GM20431 (cell line): ENCODE results near the gene B3GNT8.
"Not testable (repeated sequence)": the region's sequence is repeated elsewhere in the genome, so short reads cannot be mapped to it uniquely, and the experiment has no call there.

Experiments used
- in situ Hi-C: fragments of 300-500 bp; cut with MseI, MboI; formaldehyde crosslinking; loops from one replicate; pipeline ENCODE4 v1.15.0; 2020; ENCODE audit warnings: low sequenced_read_pairs; ENCODE audit not compliant: unreplicated experiment

B3GNT8 gene

DNA sequence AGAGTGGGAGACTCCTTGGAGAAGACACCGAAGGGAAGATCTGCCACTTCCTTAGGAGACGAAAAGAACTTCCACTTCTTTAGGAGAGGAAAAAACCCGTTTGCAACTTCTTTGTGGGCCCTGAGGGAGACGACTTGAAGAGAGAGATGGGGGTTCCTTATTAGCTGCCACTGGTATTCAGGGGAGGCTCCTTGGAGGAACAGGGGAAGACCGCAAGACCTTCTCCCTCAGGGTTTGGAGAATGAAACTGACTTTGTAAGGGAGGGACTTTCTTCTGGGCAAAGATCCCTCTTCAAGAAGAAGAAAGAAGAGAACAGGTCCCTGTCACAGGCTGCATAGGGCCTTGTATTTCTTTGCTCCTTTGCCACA, 29.1 kb downstream of the B3GNT8 start:
- in situ Hi-C loops: no loop called here

DNA sequence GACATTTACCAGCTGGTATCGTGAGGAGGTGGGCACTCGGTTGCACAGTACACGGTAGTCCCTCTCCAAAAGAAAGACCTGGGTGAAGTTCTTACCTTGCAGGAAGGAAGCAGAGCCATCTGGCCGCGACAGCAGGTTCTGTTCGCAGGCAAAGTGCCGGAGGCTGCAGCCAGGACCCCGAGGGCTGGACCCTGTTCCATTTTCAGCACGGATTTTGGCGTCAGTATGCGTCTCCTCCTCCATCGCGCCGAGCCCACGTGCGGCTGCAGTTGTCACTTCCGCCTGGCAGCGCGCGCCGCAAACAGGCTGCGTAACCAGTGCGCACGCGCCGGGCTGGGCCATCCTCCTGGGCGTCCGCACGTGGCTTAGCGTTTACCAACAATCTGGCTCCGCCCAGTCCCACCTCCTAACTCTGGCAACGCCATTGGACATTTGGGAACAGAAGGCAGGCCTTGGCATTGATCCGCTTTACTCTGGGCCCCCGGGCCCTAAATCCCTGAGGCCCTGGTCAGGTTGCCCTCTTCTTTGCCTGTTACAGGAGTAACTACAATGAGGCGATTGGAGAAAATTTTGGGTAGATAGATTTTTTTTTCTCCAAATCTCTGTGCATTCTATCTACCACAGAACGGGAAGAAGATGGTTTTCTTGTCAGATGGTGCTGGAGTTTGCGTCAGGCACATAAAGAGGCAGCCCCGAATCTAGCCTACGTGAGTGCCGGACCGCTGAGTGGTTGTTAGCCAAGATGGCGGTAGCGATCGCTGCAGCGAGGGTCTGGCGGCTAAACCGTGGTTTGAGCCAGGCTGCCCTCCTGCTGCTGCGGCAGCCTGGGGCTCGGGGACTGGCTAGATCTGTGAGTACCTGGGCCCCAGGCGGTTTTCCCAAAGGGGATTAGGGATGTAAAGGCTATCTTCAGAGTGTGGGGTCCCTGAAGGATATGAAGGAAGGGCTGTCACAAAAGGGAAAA, 29.8 kb downstream of the B3GNT8 start, which contains the start of the genes BCKDHA and EXOSC5:
Gene BCKDHA, plus strand, starts transcription at position 733 of the 964 bp plus-strand sequence. Its CDS starts 10 bp downstream, at position 743.
Gene EXOSC5, minus strand, starts transcription at position 274 of the 964 bp plus-strand sequence. Its CDS starts 31 bp downstream, at position 243.
- in situ Hi-C loops: no loop called here

DNA sequence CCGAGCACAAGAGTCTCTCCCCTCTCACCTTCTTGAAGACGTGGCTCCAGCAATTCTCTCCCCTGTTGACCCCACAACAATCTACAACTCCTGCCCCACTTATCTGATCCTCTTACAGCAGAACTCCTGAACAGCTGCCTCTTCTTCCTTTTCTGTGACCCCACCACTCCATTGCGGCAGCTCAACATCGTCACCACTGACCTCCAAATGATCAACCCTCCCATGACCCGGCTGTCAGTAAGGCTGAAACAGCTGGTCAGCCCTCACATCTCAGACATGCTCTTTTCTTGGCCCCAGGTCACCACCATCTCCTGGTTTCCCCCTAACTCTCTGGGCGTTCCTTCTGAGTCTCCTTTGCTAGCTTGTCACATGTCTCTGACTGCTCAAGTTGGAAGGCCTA, 31.8 kb downstream of the B3GNT8 start:
- in situ Hi-C loops: no loop called here

DNA sequence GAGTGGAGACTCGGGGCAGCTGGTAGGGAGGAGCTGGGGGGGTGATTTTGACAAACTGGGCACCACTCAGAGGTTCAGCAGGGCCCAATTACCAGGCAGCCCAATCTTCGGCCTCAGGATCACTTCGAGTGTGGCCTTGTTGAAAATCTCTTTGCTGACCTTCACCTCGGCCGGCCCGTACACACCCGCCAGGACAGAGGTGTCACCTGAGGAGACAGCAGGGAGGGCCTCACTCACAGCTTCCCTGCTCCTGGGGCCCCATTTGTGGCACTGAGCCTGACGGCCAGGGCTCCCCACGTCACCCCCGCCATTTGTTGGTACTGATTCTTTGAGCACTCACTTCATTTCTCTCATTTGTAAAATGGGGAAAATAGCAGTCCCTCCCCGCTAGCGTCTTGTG, 34.4 kb downstream of the B3GNT8 start:
- in situ Hi-C loops: no loop called here

DNA sequence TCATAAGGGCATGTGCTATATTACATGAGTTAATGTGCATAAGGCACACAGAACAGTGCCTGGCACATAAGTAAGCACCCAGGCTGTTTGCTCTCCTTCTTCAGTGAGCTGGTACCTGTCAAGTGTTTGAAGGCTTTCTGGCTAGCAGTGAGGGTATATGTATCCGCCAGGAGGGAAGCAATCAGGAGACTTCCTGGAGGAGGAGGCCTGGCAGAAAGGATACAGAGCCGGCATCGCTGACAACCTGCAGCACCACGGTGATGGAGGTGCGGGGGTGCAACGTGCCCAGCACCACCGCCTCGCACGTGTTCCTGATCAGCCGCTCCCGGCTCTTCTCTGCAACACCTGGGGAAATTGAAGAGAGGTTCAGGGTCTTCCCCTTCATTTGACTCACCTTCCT, 35.6 kb downstream of the B3GNT8 start:
- in situ Hi-C loops: no loop called here

DNA sequence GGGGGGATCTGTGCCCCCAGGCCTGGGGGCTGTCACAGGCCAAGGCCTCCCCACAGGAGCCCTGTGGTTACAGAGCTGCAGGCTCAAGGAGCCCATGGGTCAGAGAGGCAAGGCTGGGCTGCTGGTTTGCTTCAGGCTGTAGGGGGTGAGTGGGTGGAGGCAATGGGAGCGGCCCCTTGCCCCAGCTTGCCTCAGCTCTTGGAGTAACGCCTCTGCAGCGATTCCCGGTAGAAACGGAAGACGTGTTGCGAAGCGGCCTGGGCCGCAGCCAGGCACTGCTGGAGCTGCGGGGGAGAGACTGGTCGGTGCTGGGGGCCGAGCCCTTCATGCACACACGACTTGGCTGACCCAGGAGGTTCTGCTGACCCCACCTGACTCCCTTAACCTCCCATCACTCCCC, 40.7 kb downstream of the B3GNT8 start:
- in situ Hi-C loops: no loop called here

DNA sequence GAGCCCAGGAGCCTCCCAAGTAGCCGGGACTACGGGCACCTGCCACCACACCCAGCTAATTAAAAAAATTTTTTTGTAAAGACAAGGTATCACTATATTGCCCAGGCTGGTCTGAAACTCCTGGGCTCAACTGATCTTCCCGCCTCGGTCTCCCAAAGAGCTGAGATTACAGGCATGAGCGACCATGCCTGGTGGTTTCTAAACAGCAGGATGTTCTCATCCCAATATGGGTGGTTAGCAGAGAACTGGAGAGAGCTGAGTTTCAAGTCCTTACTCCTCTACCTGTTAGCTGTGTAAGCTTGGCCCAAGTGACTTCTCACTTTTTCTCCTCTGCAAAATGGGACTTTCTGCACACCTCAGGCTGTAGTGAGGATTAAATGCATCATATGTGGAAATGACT, 42.8 kb downstream of the B3GNT8 start:
- in situ Hi-C loops: no loop called here

DNA sequence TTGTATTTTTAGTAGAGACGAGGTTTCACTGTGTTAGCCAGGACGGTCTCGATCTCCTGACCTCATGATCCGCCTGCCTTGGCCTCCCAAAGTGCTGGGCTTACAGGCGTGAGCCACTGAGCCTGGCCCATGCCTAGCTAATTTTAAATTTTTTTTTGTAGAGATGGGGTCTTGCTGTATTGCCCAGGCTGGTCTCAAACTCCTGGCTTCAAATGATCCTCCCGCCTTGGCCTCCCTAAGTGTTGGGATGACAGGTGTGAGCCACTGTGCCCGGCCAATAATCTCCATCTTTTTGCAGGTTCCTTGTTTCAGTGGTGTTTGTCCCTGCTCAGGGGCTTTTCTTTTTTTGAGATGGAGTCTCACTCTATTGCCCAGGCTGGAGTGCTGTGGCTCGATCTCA, 45.6 kb downstream of the B3GNT8 start:
- in situ Hi-C loops: not testable (repeated sequence)

DNA sequence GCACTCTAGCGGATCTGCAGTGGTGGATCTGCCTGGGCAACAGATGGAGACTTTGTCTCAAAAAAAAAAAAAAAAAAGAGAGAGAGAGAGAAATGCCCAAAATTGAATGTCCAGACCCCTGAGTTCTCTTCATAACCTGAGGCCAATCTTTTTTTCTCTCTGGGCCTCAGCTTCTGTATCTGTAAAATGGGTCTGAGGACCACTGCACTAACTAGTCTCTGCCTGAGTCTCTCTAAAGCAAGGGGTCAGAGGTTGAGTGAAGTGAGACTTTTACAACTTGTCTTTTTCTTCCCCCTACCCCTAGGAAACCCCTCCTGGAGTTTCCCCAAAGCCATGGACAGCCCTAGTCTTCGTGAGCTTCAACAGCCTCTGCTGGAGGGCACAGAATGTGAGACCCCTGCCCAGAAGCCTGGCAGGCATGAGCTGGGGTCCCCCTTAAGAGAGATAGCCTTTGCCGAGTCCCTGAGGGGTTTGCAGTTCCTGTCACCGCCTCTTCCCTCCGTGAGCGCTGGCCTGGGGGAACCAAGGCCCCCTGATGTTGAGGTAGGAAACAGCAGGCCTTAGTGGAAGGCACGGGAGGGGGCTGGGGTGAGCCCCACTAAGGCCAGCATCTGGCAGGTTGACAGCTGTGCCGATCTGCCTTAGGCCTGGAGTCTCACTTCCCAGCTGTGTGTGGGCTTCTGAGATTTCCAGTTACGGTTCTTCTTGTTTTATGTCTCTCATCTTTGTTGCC, 49.0 kb downstream of the B3GNT8 start:
- in situ Hi-C loops: no loop called here

DNA sequence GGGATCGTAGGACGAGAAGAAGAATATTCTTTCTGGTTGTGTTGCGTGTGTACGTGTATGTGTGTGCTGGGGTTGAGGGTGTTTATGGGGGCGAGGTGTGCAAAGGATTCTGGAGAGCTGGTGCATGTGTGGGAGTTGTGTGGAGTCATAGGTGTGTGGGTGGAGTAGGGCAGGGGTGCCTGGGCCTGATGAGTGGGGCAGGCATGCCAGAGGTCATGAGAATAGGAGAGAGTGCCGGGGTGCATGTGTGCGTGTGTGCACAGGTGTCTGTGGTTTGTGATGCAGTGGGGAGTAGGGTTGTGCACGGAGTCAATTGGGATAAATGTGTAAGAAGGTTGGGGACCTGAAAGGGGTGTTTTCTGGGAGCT, 50.2 kb downstream of the B3GNT8 start:
- in situ Hi-C loops: no loop called here

DNA sequence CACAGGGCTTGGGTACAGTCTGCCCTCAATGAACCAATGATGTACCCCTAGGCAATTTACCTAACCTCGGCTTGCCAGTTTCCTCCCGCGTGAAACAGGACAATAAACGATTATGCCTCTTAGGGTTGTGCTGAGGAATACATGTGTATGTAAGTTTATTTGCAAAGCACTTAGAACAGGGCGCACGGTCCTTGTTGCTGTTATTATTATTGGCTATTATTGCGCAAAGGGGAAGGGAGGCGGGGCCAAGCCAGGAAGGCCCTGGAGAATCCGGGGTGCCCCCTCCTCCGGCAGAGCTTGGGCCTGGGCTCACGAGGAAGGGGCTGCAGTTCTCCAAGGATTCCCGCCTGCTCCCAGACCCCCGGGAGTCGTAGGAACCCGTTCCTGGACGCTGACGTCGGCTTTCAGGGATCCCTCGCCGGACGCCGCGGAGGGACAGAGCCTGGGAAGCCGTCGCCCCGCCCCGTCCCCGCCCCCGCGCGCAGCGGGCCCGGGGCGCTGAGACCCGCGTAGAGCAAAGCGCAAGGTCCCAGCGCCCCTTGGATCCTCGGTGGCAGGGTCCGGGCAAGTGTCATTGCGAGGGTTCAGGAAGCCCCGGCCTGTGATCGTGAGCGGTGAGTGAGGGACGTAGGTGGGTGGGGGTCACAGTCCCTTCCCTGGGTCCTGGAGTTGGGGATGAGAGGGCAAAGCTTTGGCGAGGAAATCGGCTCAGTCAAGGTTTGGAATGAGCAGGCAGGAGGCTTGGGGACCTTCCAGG, 50.8 kb downstream of the B3GNT8 start, which contains the start of gene TMEM91:
Gene TMEM91, plus strand, starts transcription at position 293 of the 757 bp plus-strand sequence. CDS start 1,777 bp downstream, outside the sequence.
- in situ Hi-C loops: no loop called here
